ENCODE measurements around the gene PRRT2. TPM values are rescaled to one million over a fixed set of nuclear protein-coding genes. Genes with fewer than 3 reads are reported as not detected.

PRRT2 gene
- total and polyA plus RNA-seq, 2 experiments from 2014 or later, result 7.0 to 11.1 TPM

- WGBS (ENCODE audit: low lambda C conversion rate, missing lambda C conversion rate), result 93% methylated on average over 3 of the region's 3 CpGs
- no peaks in the 10 kb centered on the region for H3K79me2 ChIP-seq
- H4K20me1 ChIP-seq (ENCODE audit: insufficient read depth, poor library complexity, severe bottlenecking), result no peaks in the 10 kb centered on the region
- no peak for TF ChIP-seq EZH2 (IDR thresholded peaks at IDR 0.05; ENCODE audit: borderline replicate concordance)
- TF ChIP-seq, protein P1, sequence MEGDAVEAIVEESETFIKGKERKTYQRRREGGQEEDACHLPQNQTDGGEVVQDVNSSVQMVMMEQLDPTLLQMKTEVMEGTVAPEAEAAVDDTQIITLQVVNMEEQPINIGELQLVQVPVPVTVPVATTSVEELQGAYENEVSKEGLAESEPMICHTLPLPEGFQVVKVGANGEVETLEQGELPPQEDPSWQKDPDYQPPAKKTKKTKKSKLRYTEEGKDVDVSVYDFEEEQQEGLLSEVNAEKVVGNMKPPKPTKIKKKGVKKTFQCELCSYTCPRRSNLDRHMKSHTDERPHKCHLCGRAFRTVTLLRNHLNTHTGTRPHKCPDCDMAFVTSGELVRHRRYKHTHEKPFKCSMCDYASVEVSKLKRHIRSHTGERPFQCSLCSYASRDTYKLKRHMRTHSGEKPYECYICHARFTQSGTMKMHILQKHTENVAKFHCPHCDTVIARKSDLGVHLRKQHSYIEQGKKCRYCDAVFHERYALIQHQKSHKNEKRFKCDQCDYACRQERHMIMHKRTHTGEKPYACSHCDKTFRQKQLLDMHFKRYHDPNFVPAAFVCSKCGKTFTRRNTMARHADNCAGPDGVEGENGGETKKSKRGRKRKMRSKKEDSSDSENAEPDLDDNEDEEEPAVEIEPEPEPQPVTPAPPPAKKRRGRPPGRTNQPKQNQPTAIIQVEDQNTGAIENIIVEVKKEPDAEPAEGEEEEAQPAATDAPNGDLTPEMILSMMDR (IDR thresholded peaks at IDR 0.05; ENCODE audit: poor library complexity), result no peak
- no peak for TF ChIP-seq EZH2phosphoT487 (IDR thresholded peaks at IDR 0.05; ENCODE audit: low read depth, severe bottlenecking, unreplicated experiment)
- no peak overlapping the region for H3K4me2 ChIP-seq
- no peaks in the 10 kb centered on the region for H3K4me1 ChIP-seq (ENCODE audit: insufficient read depth)
- no peaks in the 10 kb centered on the region for H3K9me3 ChIP-seq (ENCODE audit: low read depth)
- no peaks in the 10 kb centered on the region for H3K9me2 ChIP-seq (replicated peaks; ENCODE audit: insufficient read depth)
- DNase-seq (ENCODE audit: low spot score), result no peak
- no peak overlapping the region for H2AFZ ChIP-seq
- H3K4me3 ChIP-seq, result no peak overlapping the region
- H3K36me3 ChIP-seq (replicated peaks; ENCODE audit: insufficient read depth, low read depth), result no peaks in the 10 kb centered on the region
- no peak overlapping the region for H3K27ac ChIP-seq
- H3K27me3 ChIP-seq, result no peaks in the 10 kb centered on the region
These were observed 45.4 kb upstream of the PRRT2 start for GRCh38 chr16:29766571-29766970.

DNA sequence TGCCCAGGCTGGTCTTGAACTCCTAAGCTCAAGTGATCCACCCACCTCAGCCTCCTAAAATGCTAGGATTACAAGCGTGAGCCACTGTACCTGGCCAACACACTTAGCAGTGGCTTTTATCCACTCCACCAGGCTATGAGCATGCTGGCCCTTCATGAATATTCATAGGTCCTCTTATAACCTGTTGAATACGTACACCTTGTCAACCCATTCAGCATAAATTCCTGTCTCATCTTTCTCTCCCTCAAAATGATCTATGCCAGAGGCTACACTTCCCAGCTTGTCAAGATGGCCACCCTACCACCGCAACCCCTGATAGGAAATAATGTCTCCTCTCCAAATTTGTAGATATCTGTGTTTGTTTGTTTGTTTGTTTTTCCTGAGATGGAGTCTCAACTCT, 44.9 kb upstream of the PRRT2 start:
- TF ChIP-seq, protein P1 (IDR thresholded peaks at IDR 0.05; ENCODE audit: poor library complexity), result no peak
- no peak for TF ChIP-seq EZH2 (IDR thresholded peaks at IDR 0.05; ENCODE audit: borderline replicate concordance)
- TF ChIP-seq EZH2phosphoT487 (IDR thresholded peaks at IDR 0.05; ENCODE audit: low read depth, severe bottlenecking, unreplicated experiment), result no peak
- no peaks in the 10 kb centered on the region for H3K9me3 ChIP-seq (ENCODE audit: low read depth)
- no peaks in the 10 kb centered on the region for H3K36me3 ChIP-seq (replicated peaks; ENCODE audit: insufficient read depth, low read depth)
- no peaks in the 10 kb centered on the region for H3K9me2 ChIP-seq (replicated peaks; ENCODE audit: insufficient read depth)
- no peaks in the 10 kb centered on the region for H4K20me1 ChIP-seq (ENCODE audit: insufficient read depth, poor library complexity, severe bottlenecking)
- no peak overlapping the region for H2AFZ ChIP-seq
- no peak for DNase-seq (ENCODE audit: low spot score)
- H3K27ac ChIP-seq, result no peak overlapping the region
- no peaks in the 10 kb centered on the region for H3K79me2 ChIP-seq
- H3K4me2 ChIP-seq, result no peak overlapping the region
- no peak overlapping the region for H3K4me3 ChIP-seq
- H3K27me3 ChIP-seq, result no peaks in the 10 kb centered on the region
- 97% methylated on average over 3 of the region's 3 CpGs for WGBS (ENCODE audit: low lambda C conversion rate, missing lambda C conversion rate)
- H3K4me1 ChIP-seq (ENCODE audit: insufficient read depth), result no peaks in the 10 kb centered on the region

- H3K4me3 ChIP-seq, result no peak overlapping the region
- H3K4me1 ChIP-seq (ENCODE audit: insufficient read depth), result no peaks in the 10 kb centered on the region
- no peaks in the 10 kb centered on the region for H3K36me3 ChIP-seq (replicated peaks; ENCODE audit: insufficient read depth, low read depth)
- H3K9me3 ChIP-seq (ENCODE audit: low read depth), result no peaks in the 10 kb centered on the region
- H3K79me2 ChIP-seq, result no peaks in the 10 kb centered on the region
- no peak for DNase-seq (ENCODE audit: low spot score)
- H3K27me3 ChIP-seq, result no peaks in the 10 kb centered on the region
- no peak overlapping the region for H2AFZ ChIP-seq
- 89% methylated on average over 2 of the region's 2 CpGs for WGBS (ENCODE audit: low lambda C conversion rate, missing lambda C conversion rate)
- H3K27ac ChIP-seq, result no peak overlapping the region
- H4K20me1 ChIP-seq (ENCODE audit: insufficient read depth, poor library complexity, severe bottlenecking), result no peaks in the 10 kb centered on the region
- no peak for TF ChIP-seq EZH2phosphoT487 (IDR thresholded peaks at IDR 0.05; ENCODE audit: low read depth, severe bottlenecking, unreplicated experiment)
- TF ChIP-seq, protein P1 (IDR thresholded peaks at IDR 0.05; ENCODE audit: poor library complexity), result no peak
- TF ChIP-seq EZH2 (IDR thresholded peaks at IDR 0.05; ENCODE audit: borderline replicate concordance), result no peak
- H3K4me2 ChIP-seq, result no peak overlapping the region
- no peaks in the 10 kb centered on the region for H3K9me2 ChIP-seq (replicated peaks; ENCODE audit: insufficient read depth)
These were observed 42.5 kb upstream of the PRRT2 start for GRCh38 chr16:29769507-29769906.
